Heart left ventricle (tissue), 16 donors: ENCODE data around the gene PRICKLE4. TPM values are rescaled to one million over a fixed set of nuclear protein-coding genes. Genes with fewer than 3 reads are reported as not detected.

Experiments used
- ATAC-seq, 4 donors: fragments of 200-7000 bp; cut with Tn5 transposase; one replicate each; pipeline ENCODE4 v1.9.1; 2020 to 2022; ENCODE audit warnings: moderate library complexity in 4 of 4, mild to moderate bottlenecking in 3 of 4, moderate number of reproducible peaks in 1 of 4
- DNase-seq, 5 donors: peaks; one replicate each; pipeline ENCODE4 v3.0.0-alpha.2; 2020
- H3K27ac ChIP-seq, 12 donors: fragments of 200-600 bp; sonication (generic) in 4 of 12; one replicate each; pipeline versions ENCODE4 v1.5.0 to v1.8.0; 2016 to 2022; ENCODE audit warnings: mild to moderate bottlenecking in 2 of 12
- H3K27me3 ChIP-seq, 9 donors: fragments of 200-600 bp; sonication (generic) in 2 of 9; one replicate each; pipeline versions ENCODE4 v1.5.1 to v1.8.0; 2016 to 2022; ENCODE audit warnings: mild to moderate bottlenecking in 3 of 9
- H3K36me3 ChIP-seq, 9 donors: fragments of 200-600 bp; sonication (generic) in 2 of 9; one replicate each; pipeline versions ENCODE4 v1.5.0 to v1.8.0; 2018 to 2022; ENCODE audit warnings: mild to moderate bottlenecking in 2 of 9
- H3K4me1 ChIP-seq, 12 donors: fragments of 200-600 bp; sonication (generic) in 4 of 12; one replicate each; pipeline versions ENCODE4 v1.5.0 to v1.8.0; 2016 to 2022; ENCODE audit warnings: mild to moderate bottlenecking in 3 of 12
- H3K4me3 ChIP-seq, 12 donors: fragments of 200-600 bp; sonication (generic) in 4 of 12; one replicate each; pipeline versions ENCODE4 v1.5.0 to v1.8.0; 2017 to 2022; ENCODE audit warnings: mild to moderate bottlenecking in 9 of 12, moderate library complexity in 4 of 12
- H3K9me3 ChIP-seq, 12 donors: fragments of 200-600 bp; sonication (generic) in 4 of 12; one replicate each; pipeline versions ENCODE4 v1.5.0 to v1.8.0; 2016 to 2022; ENCODE audit warnings: mild to moderate bottlenecking in 1 of 12
- CTCF ChIP-seq, 12 donors: fragments of 200-600 bp; sonication (generic) in 4 of 12; IDR thresholded peaks; one replicate each; pipeline versions ENCODE4 v1.5.0 to v1.8.0; 2018 to 2022; ENCODE audit warnings: antibody characterized with exemption in 12 of 12, mild to moderate bottlenecking in 5 of 12
- POLR2A ChIP-seq, 2 donors: fragments of 450-650 bp; IDR thresholded peaks; one replicate each; pipeline ENCODE4 v1.6.1; 2017; ENCODE audit warnings: antibody characterized with exemption in 2 of 2, mild to moderate bottlenecking in 2 of 2, moderate library complexity in 2 of 2
- WGBS, 4 donors: extraction: QIAGEN DNeasy Blood & Tissue Kit in 2 of 4; methylation state at CpG; one replicate each; pipeline versions ENCODE4 v1.1.5 to v1.1.7; 2013 to 2018; 5-methylcytosine and 5-hydroxymethylcytosine counted together
- intact Hi-C, 10 donors: fragments of 100-400 bp; cut with DNase I; formaldehyde crosslinking; loops; one replicate each; pipeline versions ENCODE4 v1.11.1 to v1.14.2; 2022
- polyA plus RNA-seq, 2 donors: library from polyadenylated mRNA; stranded (reverse); fragments of 200-250 nt; gene quantifications; one replicate each; pipeline ENCODE4 v1.2.3, GENCODE V29; 2013
- total RNA-seq, 9 donors: library from RNA; depleted of rRNA in 2 of 9; stranded (reverse); fragments of >200 nt in 2 of 9; fragmentation: NEBNext Ultra II Directional in 3 of 9; extraction: Animal tissue kit (Norgen Biotek cat#: 25700) in 3 of 9; gene quantifications; one replicate each; pipeline versions ENCODE4 v1.1.0 to v1.2.4, GENCODE V29; 2016 to 2023
- donor health status: ischemic (EF 13 %, LVEDD 7.1; RV severe dilation, severe dysfunction).
- donor health status: healthy with polysubstance abuse.
- donor health status: DM: no; HTN: yes; CAD: no.
- donor health status: DM: no; HTN: no; CAD: no.
- donor health status: ischemic (EF 25% LVEDD 6.9; RV normal size, moderate dysfunction).
- donor health status: ischemic (EF 25% LVEDD 5.7; RV mildly dilated, moderate dysfunction).
- donor health status: healthy.
- donor health status: DM: yes; HTN: yes; CAD: no.
- donor health status: ischemic (EF 35%, LVEDD 5.7; RV mildly dilated, moderate dysfunction).
- donor health status: nonischemic (EF 11% LVEDD 7.7; RV severe dilation, severe dysfunction).
- donor health status: DM: yes; HTN: yes; CAD: no.
- donor health status: PGD.
- donor health status: ischemic (EF 29% LVEDD 5.4; RV normal size, mild dysfunction).
- donor health status: nonischemic (EF 23%, LVEDD 6.1; RV moderate dilation, normal function).

Gene PRICKLE4
- total and polyA plus RNA-seq, 11 donors, result 1.1 to 3.9 (median 1.9) TPM

- H3K4me1 ChIP-seq, result peaks cover 4 to 43% (median 20%) of the 10 kb centered on the region in 12 donors
- DNase-seq (no peak), ATAC-seq (no peak)
- no peak overlapping the region for H3K4me3 ChIP-seq
- H3K9me3 ChIP-seq, result no peaks in the 10 kb centered on the region
- TF ChIP-seq CTCF (IDR thresholded peaks at IDR 0.05) (no peak), POLR2A (IDR thresholded peaks at IDR 0.05) (no peak)
- intact Hi-C loops, result no loop called here
- peak overlapping the region in 3 of 12 donors; percentile 17 to 53 (median 28) for H3K27ac ChIP-seq
- no peaks in the 10 kb centered on the region for H3K27me3 ChIP-seq
- 63 to 79% (median 68%) methylated on average over 4 of the region's 4 CpGs for WGBS, 4 donors
- peaks cover 0 to 80% (median 56%) of the 10 kb centered on the region in 9 donors for H3K36me3 ChIP-seq
Observed at GRCh38 chr6:41791984-41792383, 11.4 kb downstream of the PRICKLE4 start.

GRCh38 chr6:41796474-41796873 lies 15.9 kb downstream of the PRICKLE4 start:
- Histone ChIP-seq H3K4me1 (peaks cover 0 to 29% (median 7%) of the 10 kb centered on the region in 12 donors), H3K36me3 (peaks cover 0 to 80% (median 47%) of the 10 kb centered on the region in 9 donors), H3K27ac (no peak overlapping the region), H3K9me3 (no peaks in the 10 kb centered on the region), H3K27me3 (no peaks in the 10 kb centered on the region), H3K4me3 (no peak overlapping the region)
- WGBS, 4 donors, result 89 to 93% (median 92%) methylated on average over 2 of the region's 2 CpGs
- DNase-seq (no peak), ATAC-seq (no peak)
- TF ChIP-seq POLR2A (IDR thresholded peaks at IDR 0.05), result no peak
- TF ChIP-seq CTCF (IDR thresholded peaks at IDR 0.05), result no peak
- intact Hi-C loops, result loop anchor here in 1 of 10 donors (5.0 kb wide), 1 partner anchor 121 kb away; no protein-coding TSS in a partner anchor

DNA sequence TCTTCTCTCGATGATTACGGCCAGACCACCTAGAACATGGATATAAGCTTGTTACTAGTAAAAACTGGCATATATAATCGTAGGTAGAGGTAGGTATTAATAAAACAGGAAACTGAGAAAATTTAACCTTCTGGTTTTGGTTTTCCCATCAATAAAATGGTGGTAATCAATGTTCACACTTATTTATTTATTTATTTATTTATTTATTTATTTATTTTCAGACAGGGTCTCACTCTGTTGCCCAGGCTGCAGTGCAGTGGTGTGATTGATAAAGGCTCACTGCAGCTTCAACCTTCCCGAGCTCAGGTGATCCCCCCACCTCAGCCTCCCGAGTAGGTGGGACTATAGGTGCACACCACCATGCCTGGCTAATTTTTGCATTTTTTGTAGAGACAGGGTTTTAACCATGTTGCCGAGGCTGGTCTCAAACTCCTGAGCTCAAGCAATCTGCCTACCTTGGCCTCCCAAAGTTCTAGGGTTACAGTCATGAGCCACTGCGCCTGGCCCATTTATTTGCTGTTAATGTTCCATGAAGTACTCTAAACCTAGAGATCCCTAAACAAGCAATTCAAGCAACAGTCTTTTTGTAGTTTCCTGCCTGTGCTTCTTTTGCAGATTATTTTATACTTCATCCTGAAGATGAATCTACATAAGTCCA lies 18.4 kb downstream of the PRICKLE4 start:
- WGBS, 4 donors, result 92 to 99% (median 96%) methylated on average over 7 of the region's 7 CpGs

More for the DNA sequence above, 18.4 kb downstream of the PRICKLE4 start:
- intact Hi-C loops, result loop anchor here in 1 of 10 donors (5.0 kb wide), 1 partner anchor 118 kb away; no protein-coding TSS in a partner anchor
- ATAC-seq (no peak), DNase-seq (no peak)
- Histone ChIP-seq H3K4me1 (peaks cover 0 to 12% (median 0%) of the 10 kb centered on the region in 12 donors), H3K36me3 (peaks cover 0 to 57% (median 31%) of the 10 kb centered on the region in 9 donors), H3K27ac (no peak overlapping the region), H3K27me3 (no peaks in the 10 kb centered on the region), H3K4me3 (no peak overlapping the region), H3K9me3 (no peaks in the 10 kb centered on the region)
- TF ChIP-seq POLR2A (IDR thresholded peaks at IDR 0.05) (no peak), CTCF (IDR thresholded peaks at IDR 0.05) (no peak)
